WTC11 (cell line): ENCODE results near the gene SYCP3.

Source experiments
- HMGA2 ChIP-seq: fragments of 250-450 bp; sonication (Bioruptor Pico); IDR thresholded peaks from 2 replicates; pipeline ENCODE4 v1.4.0; 2021; ENCODE audit warnings: mild to moderate bottlenecking, moderate library complexity
- MXD4 ChIP-seq: fragments of 250-450 bp; sonication (Bioruptor Pico); IDR thresholded peaks from 2 replicates; pipeline ENCODE4 v1.8.0; 2021; ENCODE audit warnings: mild to moderate bottlenecking, moderate library complexity, borderline replicate concordance
- TF ChIP-seq, protein P1 (sequence below): fragments of 200-600 bp; IDR thresholded peaks from 2 replicates; pipeline ENCODE4 v1.8.0; 2022; ENCODE audit warnings: antibody characterized with exemption
- TF ChIP-seq, protein P2 (sequence below): sonication (generic); formaldehyde crosslinking; IDR thresholded peaks from 2 replicates; pipeline ENCODE4 v1.8.1; 2023; ENCODE audit warnings: mild to moderate bottlenecking, missing genetic modification reagents
- TF ChIP-seq, protein P3 (sequence below): sonication (generic); formaldehyde crosslinking; IDR thresholded peaks from 2 replicates; pipeline ENCODE4 v1.8.0; 2022; ENCODE audit warnings: mild to moderate bottlenecking, missing genetic modification reagents

DNA sequence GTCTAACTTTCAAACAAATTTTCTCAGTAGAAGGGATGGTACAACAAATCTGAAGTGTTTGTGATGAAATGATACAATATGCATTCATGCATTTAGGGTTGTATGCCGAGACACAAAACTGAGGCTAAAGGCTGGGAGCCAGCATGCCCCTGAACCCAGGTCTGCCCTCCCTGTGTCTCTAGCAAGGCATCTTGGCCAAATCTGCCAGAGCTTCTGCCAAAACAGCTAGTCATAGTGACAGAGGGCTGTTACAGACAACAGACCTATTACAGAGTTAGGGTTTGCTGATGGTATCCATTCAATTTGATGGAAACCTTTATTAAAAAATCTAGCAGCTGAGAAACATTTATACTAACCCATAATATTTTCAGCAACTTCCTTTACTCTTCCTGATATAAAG lies 53.1 kb downstream of the SYCP3 start:
- TF ChIP-seq, protein P1, sequence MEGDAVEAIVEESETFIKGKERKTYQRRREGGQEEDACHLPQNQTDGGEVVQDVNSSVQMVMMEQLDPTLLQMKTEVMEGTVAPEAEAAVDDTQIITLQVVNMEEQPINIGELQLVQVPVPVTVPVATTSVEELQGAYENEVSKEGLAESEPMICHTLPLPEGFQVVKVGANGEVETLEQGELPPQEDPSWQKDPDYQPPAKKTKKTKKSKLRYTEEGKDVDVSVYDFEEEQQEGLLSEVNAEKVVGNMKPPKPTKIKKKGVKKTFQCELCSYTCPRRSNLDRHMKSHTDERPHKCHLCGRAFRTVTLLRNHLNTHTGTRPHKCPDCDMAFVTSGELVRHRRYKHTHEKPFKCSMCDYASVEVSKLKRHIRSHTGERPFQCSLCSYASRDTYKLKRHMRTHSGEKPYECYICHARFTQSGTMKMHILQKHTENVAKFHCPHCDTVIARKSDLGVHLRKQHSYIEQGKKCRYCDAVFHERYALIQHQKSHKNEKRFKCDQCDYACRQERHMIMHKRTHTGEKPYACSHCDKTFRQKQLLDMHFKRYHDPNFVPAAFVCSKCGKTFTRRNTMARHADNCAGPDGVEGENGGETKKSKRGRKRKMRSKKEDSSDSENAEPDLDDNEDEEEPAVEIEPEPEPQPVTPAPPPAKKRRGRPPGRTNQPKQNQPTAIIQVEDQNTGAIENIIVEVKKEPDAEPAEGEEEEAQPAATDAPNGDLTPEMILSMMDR = no peak
- TF ChIP-seq, protein P2, sequence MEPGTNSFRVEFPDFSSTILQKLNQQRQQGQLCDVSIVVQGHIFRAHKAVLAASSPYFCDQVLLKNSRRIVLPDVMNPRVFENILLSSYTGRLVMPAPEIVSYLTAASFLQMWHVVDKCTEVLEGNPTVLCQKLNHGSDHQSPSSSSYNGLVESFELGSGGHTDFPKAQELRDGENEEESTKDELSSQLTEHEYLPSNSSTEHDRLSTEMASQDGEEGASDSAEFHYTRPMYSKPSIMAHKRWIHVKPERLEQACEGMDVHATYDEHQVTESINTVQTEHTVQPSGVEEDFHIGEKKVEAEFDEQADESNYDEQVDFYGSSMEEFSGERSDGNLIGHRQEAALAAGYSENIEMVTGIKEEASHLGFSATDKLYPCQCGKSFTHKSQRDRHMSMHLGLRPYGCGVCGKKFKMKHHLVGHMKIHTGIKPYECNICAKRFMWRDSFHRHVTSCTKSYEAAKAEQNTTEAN (CRISPR knock-in tag) = no peak
- TF ChIP-seq, protein P3, sequence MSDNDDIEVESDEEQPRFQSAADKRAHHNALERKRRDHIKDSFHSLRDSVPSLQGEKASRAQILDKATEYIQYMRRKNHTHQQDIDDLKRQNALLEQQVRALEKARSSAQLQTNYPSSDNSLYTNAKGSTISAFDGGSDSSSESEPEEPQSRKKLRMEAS (CRISPR knock-in tag) = no peak
- no peak for TF ChIP-seq HMGA2 (CRISPR knock-in tag)
- no peak for TF ChIP-seq MXD4 (CRISPR knock-in tag)
